ENCODE results near the gene TARS1. TPM values are rescaled to one million over a fixed set of nuclear protein-coding genes. Genes with fewer than 3 reads are reported as not detected.

The TARS1 gene
- total and polyA plus RNA-seq, 2 of the 8 experiments (the other 6 are each of a cell fraction or from before 2014, with no cell fraction given) = 94.4 to 445 TPM

DNA sequence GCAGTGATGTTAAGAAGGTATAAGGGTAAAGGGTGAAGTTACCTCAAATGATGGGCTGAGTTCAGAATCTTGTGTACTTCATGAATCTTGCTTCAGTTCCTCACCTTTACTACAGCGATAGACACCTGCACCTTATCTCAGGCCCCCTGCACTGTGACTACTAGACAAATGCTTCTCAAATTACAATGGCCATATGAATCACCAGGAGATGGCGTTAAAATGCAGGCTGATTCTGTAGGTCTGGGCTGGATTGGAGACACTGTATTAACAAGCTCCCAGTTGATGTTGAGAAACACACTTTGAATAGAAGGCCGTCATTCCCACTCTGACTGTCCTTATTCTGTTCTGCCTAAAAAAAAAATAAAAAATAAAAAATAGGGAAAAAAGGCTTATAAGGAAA, 29.8 kb downstream of the TARS1 start:
- ChIA-PET POLR2A (ENCODE audit: partially characterized antibody) (interaction anchor here (0.7 to 10.1 kb wide), 8 partner anchors 8 to 35 kb away, joined by 3 to 179 read pairs (median 6); partner anchors contain the start of gene TARS1), CTCF (ENCODE audit: partially characterized antibody) (interaction anchor here (1.0 to 2.7 kb wide), 7 partner anchors 13 to 500 kb away, joined by 3 to 10 read pairs (median 7); partner anchors contain the start of gene RXFP3)
- no peak overlapping the region for H3K56ac ChIP-seq (replicated peaks; ENCODE audit: insufficient read length, low read depth, low read length)
- H3K79me2 ChIP-seq (ENCODE audit: control insufficient read depth in 1 of 2, insufficient read depth in 2 of 2, low read length in 2 of 2) = 0 out of 4 replicates have a peak, but pooled peaks cover 0 to 7% of the 10 kb centered on the region in 2 experiments
- H4K91ac ChIP-seq (replicated peaks; ENCODE audit: insufficient read length, low read length) = no peak overlapping the region
- peaks cover 0 to 9% (median 0%) of the 10 kb centered on the region in 4 experiments; a peak in 1 of 7 replicates for H3K4me1 ChIP-seq (replicated peaks in 1 of 4; ENCODE audit: control insufficient read depth in 3 of 4, insufficient read depth in 4 of 4, low read length in 3 of 4)
- peaks cover 23 to 100% (median 71%) of the 10 kb centered on the region in 4 experiments for H3K36me3 ChIP-seq (ENCODE audit: control insufficient read depth in 2 of 4, insufficient read depth in 4 of 4, low read length in 3 of 4)
- H3K14ac ChIP-seq (ENCODE audit: insufficient read length) = no peak overlapping the region
- no peak overlapping the region for H2AFZ ChIP-seq (ENCODE audit: low read length)
- no peak overlapping the region for H3K4ac ChIP-seq (replicated peaks; ENCODE audit: insufficient read length, low read depth, low read length)
- no peak overlapping the region for H3K4me2 ChIP-seq (ENCODE audit: insufficient read depth in 1 of 2, low read depth in 2 of 2, low read length in 2 of 2)
- no peak overlapping the region for H3K4me3 ChIP-seq (ENCODE audit: extremely low read depth in 1 of 4, insufficient read depth in 2 of 4, low read depth in 3 of 4, low read length in 4 of 4)
- FAIRE-seq (no peak), DNase-seq (ENCODE audit: low read depth in 1 of 2, low spot score in 2 of 2) (no peak)
- no peaks in the 10 kb centered on the region for H3K27me3 ChIP-seq (replicated peaks in 1 of 4; ENCODE audit: control insufficient read depth in 3 of 4, extremely low read depth in 1 of 4, insufficient read depth in 3 of 4, low read length in 3 of 4)
- H2BK120ac ChIP-seq (replicated peaks; ENCODE audit: low read depth, low read length) = no peak overlapping the region
- H4K20me1 ChIP-seq (replicated peaks in 1 of 2; ENCODE audit: control insufficient read depth in 1 of 2, insufficient read depth in 2 of 2, low read length in 2 of 2) = no peaks in the 10 kb centered on the region
- no peak overlapping the region for H2BK20ac ChIP-seq (ENCODE audit: low read length)
- no peaks in the 10 kb centered on the region for H3K9me3 ChIP-seq (ENCODE audit: insufficient read depth in 2 of 2, low read depth in 1 of 2, low read length in 1 of 2)
- H3K27ac ChIP-seq (ENCODE audit: low read depth, low read length) = no peak overlapping the region
- no peak overlapping the region for H2BK5ac ChIP-seq (ENCODE audit: low read depth, low read length)
- H2BK15ac ChIP-seq (ENCODE audit: low read length) = no peak overlapping the region
- H3K9ac ChIP-seq (replicated peaks in 1 of 4; ENCODE audit: extremely low read depth in 1 of 4, low read depth in 3 of 4, low read length in 3 of 4) = no peak overlapping the region
- no peak overlapping the region for H2BK12ac ChIP-seq (ENCODE audit: low read depth, low read length)
- H4K5ac ChIP-seq (ENCODE audit: insufficient read length, low read depth, low read length) = no peak overlapping the region
- no peak overlapping the region for H3K23ac ChIP-seq (ENCODE audit: insufficient read length)
- no peak overlapping the region for H2AK5ac ChIP-seq (ENCODE audit: low read depth, low read length)
- H3K18ac ChIP-seq (ENCODE audit: extremely low read depth, low read length) = no peak overlapping the region
- no peaks in the 10 kb centered on the region for H3K79me1 ChIP-seq (ENCODE audit: low read depth, low read length)
- H4K8ac ChIP-seq (ENCODE audit: extremely low read depth, insufficient read depth, low read length) = no peak overlapping the region
- no peaks in the 10 kb centered on the region for H3K23me2 ChIP-seq (ENCODE audit: low read depth, low read length)
- 92% methylated on average over 3 of the region's 3 CpGs; no CpG with 5 or more reads in 1 of the 2 experiments for WGBS, 2 experiments (ENCODE audit: extremely low coverage in 1 of 2, insufficient coverage in 1 of 2, insufficient read length in 1 of 2, insufficient replicate concordance in 2 of 2, low coverage in 1 of 2, low lambda C conversion rate in 2 of 2, missing lambda C conversion rate in 1 of 2)
- TF ChIP-seq, protein P1, sequence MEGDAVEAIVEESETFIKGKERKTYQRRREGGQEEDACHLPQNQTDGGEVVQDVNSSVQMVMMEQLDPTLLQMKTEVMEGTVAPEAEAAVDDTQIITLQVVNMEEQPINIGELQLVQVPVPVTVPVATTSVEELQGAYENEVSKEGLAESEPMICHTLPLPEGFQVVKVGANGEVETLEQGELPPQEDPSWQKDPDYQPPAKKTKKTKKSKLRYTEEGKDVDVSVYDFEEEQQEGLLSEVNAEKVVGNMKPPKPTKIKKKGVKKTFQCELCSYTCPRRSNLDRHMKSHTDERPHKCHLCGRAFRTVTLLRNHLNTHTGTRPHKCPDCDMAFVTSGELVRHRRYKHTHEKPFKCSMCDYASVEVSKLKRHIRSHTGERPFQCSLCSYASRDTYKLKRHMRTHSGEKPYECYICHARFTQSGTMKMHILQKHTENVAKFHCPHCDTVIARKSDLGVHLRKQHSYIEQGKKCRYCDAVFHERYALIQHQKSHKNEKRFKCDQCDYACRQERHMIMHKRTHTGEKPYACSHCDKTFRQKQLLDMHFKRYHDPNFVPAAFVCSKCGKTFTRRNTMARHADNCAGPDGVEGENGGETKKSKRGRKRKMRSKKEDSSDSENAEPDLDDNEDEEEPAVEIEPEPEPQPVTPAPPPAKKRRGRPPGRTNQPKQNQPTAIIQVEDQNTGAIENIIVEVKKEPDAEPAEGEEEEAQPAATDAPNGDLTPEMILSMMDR (IDR thresholded peaks at IDR 0.05; ENCODE audit: control extremely low read depth in 1 of 3, insufficient read depth in 1 of 3, low read depth in 1 of 3, low read length in 3 of 3) = peak in 1 of 3 experiments; percentile 27; a peak in 2 of 4 replicates
- TF ChIP-seq, protein P2, sequence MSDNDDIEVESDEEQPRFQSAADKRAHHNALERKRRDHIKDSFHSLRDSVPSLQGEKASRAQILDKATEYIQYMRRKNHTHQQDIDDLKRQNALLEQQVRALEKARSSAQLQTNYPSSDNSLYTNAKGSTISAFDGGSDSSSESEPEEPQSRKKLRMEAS (IDR thresholded peaks at IDR 0.05) = no peak
- peak; percentile 52 to 60 for TF ChIP-seq RAD21 (IDR thresholded peaks at IDR 0.05 in 1 of 2, conservative IDR thresholded peaks at IDR 0.05 in 1 of 2; ENCODE audit: low read depth in 2 of 2, low read length in 2 of 2)
